Pons (tissue), 1 donor: ENCODE measurements around the gene PACSIN2.
"Not testable (repeated sequence)": the region's sequence is repeated elsewhere in the genome, so short reads cannot be mapped to it uniquely, and the experiment has no call there.

Experiments
- DNase-seq: peaks from one replicate; pipeline ENCODE4 v3.0.0-alpha.2; 2016; ENCODE audit warnings: low spot score

PACSIN2 gene

GRCh38 chr22:42926768-42927167 lies 88.2 kb downstream of the PACSIN2 start:
- no peak for DNase-seq

- no peak for DNase-seq
These were observed 88.8 kb downstream of the PACSIN2 start for GRCh38 chr22:42926104-42926503.

- DNase-seq = no peak
These were observed 89.4 kb downstream of the PACSIN2 start for GRCh38 chr22:42925598-42925997.

- DNase-seq = not testable (repeated sequence)
These were observed 89.9 kb downstream of the PACSIN2 start for GRCh38 chr22:42925031-42925430.

GRCh38 chr22:42924436-42924835 lies 90.5 kb downstream of the PACSIN2 start:
- DNase-seq = no peak

GRCh38 chr22:42922374-42923191 lies 92.4 kb downstream of the PACSIN2 start:
- DNase-seq = no peak

GRCh38 chr22:42920101-42920820 lies 94.7 kb downstream of the PACSIN2 start:
- no peak for DNase-seq

GRCh38 chr22:42919199-42919598 lies 95.8 kb downstream of the PACSIN2 start:
- DNase-seq = no peak

GRCh38 chr22:42918500-42918899 lies 96.4 kb downstream of the PACSIN2 start:
- no peak for DNase-seq

GRCh38 chr22:42917358-42917757 lies 97.6 kb downstream of the PACSIN2 start:
- DNase-seq = not testable (repeated sequence)

- no peak for DNase-seq
These were observed 98.8 kb downstream of the PACSIN2 start for GRCh38 chr22:42915980-42916765.

GRCh38 chr22:42914511-42915076 lies 100.4 kb downstream of the PACSIN2 start:
- no peak for DNase-seq

GRCh38 chr22:42913874-42914510 lies 101.0 kb downstream of the PACSIN2 start:
- no peak for DNase-seq

GRCh38 chr22:42912059-42912458 lies 102.9 kb downstream of the PACSIN2 start:
- no peak for DNase-seq

GRCh38 chr22:42910221-42910942 lies 104.6 kb downstream of the PACSIN2 start:
- DNase-seq = no peak

- DNase-seq = no peak
These were observed 105.4 kb downstream of the PACSIN2 start for GRCh38 chr22:42909363-42910058.

GRCh38 chr22:42908374-42908746 lies 106.6 kb downstream of the PACSIN2 start:
- DNase-seq = no peak

- DNase-seq = no peak
These were observed 107.3 kb downstream of the PACSIN2 start for GRCh38 chr22:42907404-42908373.
